ENCODE results near the gene NPFF. TPM values are rescaled to one million over a fixed set of nuclear protein-coding genes. Genes with fewer than 3 reads are reported as not detected.

NPFF gene
- polyA plus RNA-seq, 1 experiment: not detected

GRCh38 chr12:53476769-53477209, 30.5 kb downstream of the NPFF start:
- Histone ChIP-seq H3K27me3 (ENCODE audit: control insufficient read depth, insufficient read depth, low read length) (no peaks in the 10 kb centered on the region), H3K4me3 (ENCODE audit: low read depth, low read length) (no peak overlapping the region), H3K27ac (ENCODE audit: low read depth, low read length) (no peak overlapping the region), H3K9me3 (ENCODE audit: control insufficient read depth, insufficient read depth, low read length) (no peaks in the 10 kb centered on the region)
- CTCF ChIA-PET: interaction anchor here (0.7 to 4.6 kb wide), 6 partner anchors 12 to 124 kb away, joined by 3 to 35 read pairs (median 4); no protein-coding TSS in a partner anchor
- DNase-seq (ENCODE audit: low read depth, low spot score): no peak
- TF ChIP-seq CTCF (IDR thresholded peaks at IDR 0.05; ENCODE audit: low read depth, low read length): peak; percentile 47
- POLR2A ChIA-PET: interaction anchor here (0.6 to 1.9 kb wide), 7 partner anchors 8 to 131 kb away, joined by 3 to 18 read pairs (median 4); no protein-coding TSS in a partner anchor

GRCh38 chr12:53474819-53475218, 32.5 kb downstream of the NPFF start:
- POLR2A ChIA-PET: interaction anchor here (0.7 to 1.3 kb wide), 4 partner anchors 11 to 95 kb away, joined by 3 to 7 read pairs (median 4); partner anchors contain the start of gene SP1
- no peak overlapping the region for H3K27ac ChIP-seq (ENCODE audit: low read depth, low read length)
- no peak for TF ChIP-seq CTCF (IDR thresholded peaks at IDR 0.05; ENCODE audit: low read depth, low read length)
- CTCF ChIA-PET: interaction anchor here (0.7 to 4.6 kb wide), 5 partner anchors 34 to 930 kb away, joined by 3 to 35 read pairs (median 6); partner anchors contain the start of gene AAAS
- H3K9me3 ChIP-seq (ENCODE audit: control insufficient read depth, insufficient read depth, low read length): no peaks in the 10 kb centered on the region
- no peaks in the 10 kb centered on the region for H3K27me3 ChIP-seq (ENCODE audit: control insufficient read depth, insufficient read depth, low read length)
- no peak for DNase-seq (ENCODE audit: low read depth, low spot score)
- no peak overlapping the region for H3K4me3 ChIP-seq (ENCODE audit: low read depth, low read length)

GRCh38 chr12:53474077-53474476, 33.2 kb downstream of the NPFF start:
- Histone ChIP-seq H3K27me3 (ENCODE audit: control insufficient read depth, insufficient read depth, low read length) (no peaks in the 10 kb centered on the region), H3K4me3 (ENCODE audit: low read depth, low read length) (no peak overlapping the region), H3K9me3 (ENCODE audit: control insufficient read depth, insufficient read depth, low read length) (no peaks in the 10 kb centered on the region), H3K27ac (ENCODE audit: low read depth, low read length) (no peak overlapping the region)
- ChIA-PET POLR2A (interaction anchor here (0.7 to 1.3 kb wide), 4 partner anchors 17 to 95 kb away, joined by 3 to 11 read pairs (median 5); partner anchors contain the start of genes MAP3K12 and SP1), CTCF (interaction anchor here (0.5 to 4.6 kb wide), 7 partner anchors 24 to 157 kb away, joined by 3 to 35 read pairs (median 3); partner anchors contain the start of gene NPFF)
- no peak for TF ChIP-seq CTCF (IDR thresholded peaks at IDR 0.05; ENCODE audit: low read depth, low read length)
- DNase-seq (ENCODE audit: low read depth, low spot score): no peak

- no peaks in the 10 kb centered on the region for H3K9me3 ChIP-seq (ENCODE audit: control insufficient read depth, insufficient read depth, low read length)
- POLR2A ChIA-PET: interaction anchor here (0.6 to 1.2 kb wide), 6 partner anchors 10 to 174 kb away, joined by 3 to 8 read pairs (median 3); no protein-coding TSS in a partner anchor
- no peak overlapping the region for H3K27ac ChIP-seq (ENCODE audit: low read depth, low read length)
- CTCF ChIA-PET: interaction anchor here (1.9 kb wide), 1 partner anchor 32 kb away, joined by 4 read pairs; no protein-coding TSS in a partner anchor
- H3K27me3 ChIP-seq (ENCODE audit: control insufficient read depth, insufficient read depth, low read length): no peaks in the 10 kb centered on the region
- H3K4me3 ChIP-seq (ENCODE audit: low read depth, low read length): no peak overlapping the region
- no peak for DNase-seq (ENCODE audit: low read depth, low spot score)
- TF ChIP-seq CTCF (IDR thresholded peaks at IDR 0.05; ENCODE audit: low read depth, low read length): no peak
These were observed 35.2 kb downstream of the NPFF start for GRCh38 chr12:53472056-53472582.

GRCh38 chr12:53468282-53468681, 39.0 kb downstream of the NPFF start:
- H3K27me3 ChIP-seq (ENCODE audit: control insufficient read depth, insufficient read depth, low read length): no peaks in the 10 kb centered on the region
- H3K9me3 ChIP-seq (ENCODE audit: control insufficient read depth, insufficient read depth, low read length): no peaks in the 10 kb centered on the region
- no peak for TF ChIP-seq CTCF (IDR thresholded peaks at IDR 0.05; ENCODE audit: low read depth, low read length)
- no peak overlapping the region for H3K27ac ChIP-seq (ENCODE audit: low read depth, low read length)
- ChIA-PET CTCF (interaction anchor here (0.7 to 1.1 kb wide), 2 partner anchors 41 to 147 kb away, joined by 3 to 5 read pairs; no protein-coding TSS in a partner anchor), POLR2A (interaction anchor here (1.0 kb wide), 1 partner anchor 9 kb away, joined by 18 read pairs; no protein-coding TSS in a partner anchor)
- no peak for DNase-seq (ENCODE audit: low read depth, low spot score)
- no peak overlapping the region for H3K4me3 ChIP-seq (ENCODE audit: low read depth, low read length)
